Upper lobe of left lung (tissue), 6 donors: ENCODE results near the gene SPRR5. TPM values are rescaled to one million over a fixed set of nuclear protein-coding genes. Genes with fewer than 3 reads are reported as not detected.

Source experiments
- ATAC-seq, 2 donors: fragments of 200-7000 bp; cut with Tn5 transposase; one replicate each; pipeline ENCODE4 v1.9.1; 2022; ENCODE audit warnings: mild to moderate bottlenecking in 2 of 2, moderate library complexity in 2 of 2; ENCODE audit not compliant: low FRiP score in 2 of 2
- DNase-seq, 2 donors: peaks; one replicate each; pipeline ENCODE4 v3.0.0-alpha.2; 2019 to 2020
- H3K27ac ChIP-seq, 4 donors: fragments of 200-600 bp; sonication (generic); one replicate each; pipeline ENCODE4 v1.5.1; 2016 to 2019
- H3K27me3 ChIP-seq, 4 donors: fragments of 200-600 bp; sonication (generic); one replicate each; pipeline ENCODE4 v1.5.1; 2017 to 2019
- H3K36me3 ChIP-seq, 4 donors: fragments of 200-600 bp; sonication (generic); one replicate each; pipeline ENCODE4 v1.5.1; 2016 to 2019
- H3K4me1 ChIP-seq, 4 donors: fragments of 200-600 bp; sonication (generic); one replicate each; pipeline ENCODE4 v1.5.1; 2018 to 2019
- H3K4me3 ChIP-seq, 4 donors: fragments of 200-600 bp; sonication (generic); one replicate each; pipeline ENCODE4 v1.5.1; 2017 to 2019; ENCODE audit warnings: mild to moderate bottlenecking in 2 of 4, moderate library complexity in 1 of 4
- H3K9me3 ChIP-seq, 4 donors: fragments of 200-600 bp; sonication (generic); one replicate each; pipeline ENCODE4 v1.5.1; 2018 to 2019
- CTCF ChIP-seq, 6 experiments: fragments of 450-650 bp in 4 of 6; fragments of 200-600 bp in 2 of 6; sonication (generic) in 2 of 6; IDR thresholded peaks; one replicate each; pipeline ENCODE4 v1.5.1; 2016 to 2019; ENCODE audit warnings: antibody characterized with exemption in 6 of 6
- EP300 ChIP-seq, 4 donors: sonication (generic); formaldehyde crosslinking; IDR thresholded peaks; one replicate each; pipeline ENCODE4 v1.5.1; 2017; ENCODE audit warnings: antibody characterized with exemption in 4 of 4, control low read depth in 2 of 4
- POLR2A ChIP-seq, 4 donors: fragments of 450-650 bp; IDR thresholded peaks; one replicate each; pipeline ENCODE4 v1.5.1; 2016 to 2017; ENCODE audit warnings: antibody characterized with exemption in 4 of 4, mild to moderate bottlenecking in 2 of 4
- POLR2AphosphoS5 ChIP-seq, 2 donors: sonication (generic); formaldehyde crosslinking; IDR thresholded peaks; one replicate each; pipeline ENCODE4 v1.5.1; 2017; ENCODE audit warnings: antibody characterized with exemption in 2 of 2
- WGBS, 2 donors: methylation state at CpG; one replicate each; pipeline ENCODE4 v1.1.5; 2017 to 2018; 5-methylcytosine and 5-hydroxymethylcytosine counted together
- total RNA-seq, 6 donors: library from RNA; depleted of rRNA in 4 of 6; stranded (reverse); fragments of >200 nt in 4 of 6; gene quantifications; one replicate each; pipeline versions ENCODE4 v1.1.0 to v1.2.1, GENCODE V29; 2016 to 2021
- donor health status: DM: no; HTN: no; CAD: no; lungs with moderate emphysema.
- donor health status: DM: no; HTN: yes; CAD: no; lungs with severe emphysema.

SPRR5 gene
- total RNA-seq, 6 donors from 2014 or later, result not detected

DNA sequence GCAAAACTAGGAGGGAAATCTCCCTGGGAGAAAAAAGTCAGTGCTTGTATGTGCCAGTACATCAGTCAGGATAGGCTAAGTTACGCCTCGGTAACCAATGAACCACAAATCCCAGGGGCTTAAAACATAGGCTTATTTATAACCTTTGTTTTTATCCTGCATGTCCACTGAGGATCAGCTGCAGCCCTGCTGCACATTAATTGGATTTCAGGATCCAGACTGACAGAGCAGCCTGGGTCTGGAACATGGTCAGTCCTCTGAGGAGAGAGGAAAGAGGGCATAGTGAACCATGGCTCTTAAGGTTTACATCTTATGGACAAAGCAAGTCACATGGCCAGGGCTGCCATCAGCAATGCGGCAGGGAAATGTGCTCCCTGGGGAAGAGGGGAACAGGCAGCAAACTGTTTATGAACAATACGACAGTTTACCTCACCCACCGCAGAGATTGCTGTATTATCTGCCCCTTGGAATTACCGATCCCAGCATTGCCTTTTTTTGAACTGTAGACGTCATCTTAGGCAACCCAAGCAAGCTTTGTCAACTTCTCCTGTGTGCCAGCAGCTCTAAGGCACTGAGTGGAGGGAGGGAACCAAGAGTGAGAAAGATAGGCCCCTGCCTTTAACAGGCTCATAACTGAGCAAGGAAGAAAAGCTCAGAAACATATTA lies 14.4 kb downstream of the SPRR5 start:
- Histone ChIP-seq H3K4me3 (no peak overlapping the region), H3K36me3 (no peaks in the 10 kb centered on the region), H3K9me3 (no peaks in the 10 kb centered on the region), H3K4me1 (no peaks in the 10 kb centered on the region), H3K27me3 (no peaks in the 10 kb centered on the region), H3K27ac (no peak overlapping the region)
- ATAC-seq (no peak), DNase-seq (no peak)
- no peak for TF ChIP-seq POLR2A (IDR thresholded peaks at IDR 0.05)
- TF ChIP-seq EP300 (IDR thresholded peaks at IDR 0.05), result no peak
- TF ChIP-seq POLR2AphosphoS5 (IDR thresholded peaks at IDR 0.05), result no peak
- no peak for TF ChIP-seq CTCF (IDR thresholded peaks at IDR 0.05)
- 74 to 81% methylated on average over 7 of the region's 7 CpGs for WGBS, 2 donors

DNA sequence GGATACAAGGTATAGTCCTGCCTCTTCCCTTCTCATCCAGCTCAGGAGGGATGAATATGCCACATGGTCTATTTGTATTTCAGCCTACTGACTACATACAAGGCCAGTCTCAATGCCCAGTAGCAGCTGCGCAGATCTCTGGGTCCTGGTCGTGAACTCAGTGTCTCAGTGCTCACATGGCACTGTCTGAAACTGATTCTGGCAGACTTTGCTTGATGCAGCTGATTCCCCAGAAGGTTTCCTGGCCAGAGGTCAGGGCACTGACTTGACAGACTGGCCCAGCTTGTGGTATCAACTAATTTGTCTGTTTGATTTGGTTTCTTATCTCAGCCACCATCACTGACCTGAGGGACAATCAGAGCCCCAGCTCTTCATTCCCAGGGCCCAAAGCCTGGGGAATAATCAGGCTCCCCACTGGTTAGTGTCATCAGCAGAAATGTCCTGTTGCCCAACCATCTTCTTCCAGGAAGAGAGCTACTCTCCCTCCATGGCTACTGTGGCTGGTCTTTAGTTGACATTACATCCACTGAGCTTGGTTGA lies 15.9 kb downstream of the SPRR5 start:
- ATAC-seq (no peak), DNase-seq (no peak)
- Histone ChIP-seq H3K9me3 (no peaks in the 10 kb centered on the region), H3K4me1 (no peaks in the 10 kb centered on the region), H3K4me3 (no peak overlapping the region), H3K27me3 (no peaks in the 10 kb centered on the region), H3K36me3 (no peaks in the 10 kb centered on the region), H3K27ac (no peak overlapping the region)
- WGBS, 2 donors, result 64 to 80% methylated on average over 2 of the region's 2 CpGs
- TF ChIP-seq CTCF (IDR thresholded peaks at IDR 0.05) (no peak), POLR2AphosphoS5 (IDR thresholded peaks at IDR 0.05) (no peak), POLR2A (IDR thresholded peaks at IDR 0.05) (no peak), EP300 (IDR thresholded peaks at IDR 0.05) (no peak)

DNA sequence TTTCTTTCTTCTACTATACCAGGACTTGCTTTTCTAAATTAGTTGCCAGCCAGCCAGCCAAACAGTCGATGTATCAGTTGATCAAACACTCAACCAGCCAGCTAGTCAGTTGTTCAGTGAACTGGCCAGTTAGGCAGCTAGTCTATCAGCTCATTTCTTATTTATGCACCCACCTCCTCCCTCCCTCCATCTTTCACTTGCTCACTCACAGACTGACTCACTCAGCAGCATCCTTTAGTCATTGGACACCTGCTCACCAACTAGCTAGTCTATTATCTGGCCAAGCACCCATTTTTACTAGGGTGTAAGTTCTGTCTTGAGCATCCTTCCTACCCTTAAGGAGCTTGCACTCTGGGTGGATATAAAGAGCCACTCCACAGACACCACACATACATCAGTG lies 17.5 kb downstream of the SPRR5 start:
- no peak overlapping the region for H3K27ac ChIP-seq
- ATAC-seq (no peak), DNase-seq (no peak)
- no peaks in the 10 kb centered on the region for H3K4me1 ChIP-seq
- H3K4me3 ChIP-seq, result no peak overlapping the region
- TF ChIP-seq EP300 (IDR thresholded peaks at IDR 0.05), result no peak
- TF ChIP-seq POLR2AphosphoS5 (IDR thresholded peaks at IDR 0.05), result no peak
- TF ChIP-seq CTCF (IDR thresholded peaks at IDR 0.05), result no peak
- TF ChIP-seq POLR2A (IDR thresholded peaks at IDR 0.05), result no peak
- 55 to 77% methylated on average over 1 of the region's 1 CpG for WGBS, 2 donors
- H3K36me3 ChIP-seq, result no peaks in the 10 kb centered on the region
- H3K27me3 ChIP-seq, result no peaks in the 10 kb centered on the region
- H3K9me3 ChIP-seq, result no peaks in the 10 kb centered on the region

DNA sequence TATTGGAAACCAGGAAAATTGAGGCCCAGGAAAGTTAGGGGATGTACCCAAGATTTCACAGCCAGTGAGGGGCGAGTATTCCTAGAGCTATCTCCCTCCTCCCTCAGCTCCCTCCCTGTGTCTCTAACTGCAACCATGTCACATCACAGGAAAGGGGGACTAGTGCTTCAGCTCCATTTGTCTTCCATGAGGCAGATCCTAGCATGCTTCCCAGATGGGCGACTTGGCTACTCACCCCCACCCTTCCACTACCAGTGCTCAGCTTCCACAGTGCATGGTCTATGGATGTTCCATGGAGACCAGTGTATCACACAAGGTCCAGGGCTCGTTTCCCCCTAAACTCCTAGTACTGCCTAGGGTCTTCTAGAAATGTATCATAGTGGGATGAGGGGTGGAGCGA lies 18.8 kb downstream of the SPRR5 start:
- Histone ChIP-seq H3K4me1 (no peaks in the 10 kb centered on the region), H3K27me3 (no peaks in the 10 kb centered on the region), H3K36me3 (no peaks in the 10 kb centered on the region), H3K9me3 (no peaks in the 10 kb centered on the region), H3K4me3 (no peak overlapping the region), H3K27ac (no peak overlapping the region)
- 78 to 88% methylated on average over 4 of the region's 4 CpGs for WGBS, 2 donors
- DNase-seq (no peak), ATAC-seq (no peak)
- no peak for TF ChIP-seq EP300 (IDR thresholded peaks at IDR 0.05)
- TF ChIP-seq POLR2AphosphoS5 (IDR thresholded peaks at IDR 0.05), result no peak

DNA sequence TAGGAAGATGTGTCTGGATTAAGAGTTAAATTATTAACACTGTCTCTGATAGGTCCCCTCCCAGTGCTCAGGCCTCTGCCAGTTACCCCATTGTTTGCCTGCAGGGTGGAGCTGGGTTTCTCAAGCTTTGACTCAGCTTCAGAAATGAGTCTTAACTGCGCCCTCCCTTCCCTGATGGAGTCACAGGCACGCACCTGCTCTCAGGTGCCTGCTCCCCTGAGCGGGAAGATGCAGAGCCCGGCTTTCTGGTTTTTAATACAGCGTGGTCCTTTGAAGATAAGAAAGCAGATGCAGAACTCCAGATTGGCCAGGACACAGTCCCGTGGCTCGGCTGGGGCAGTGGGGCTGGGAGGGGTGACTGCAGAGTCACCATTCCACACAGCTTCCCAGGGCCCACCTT lies 20.2 kb downstream of the SPRR5 start:
- no peak for DNase-seq
- 63 to 73% methylated on average over 4 to 7 of the region's 7 CpGs for WGBS, 2 donors
- H3K27ac ChIP-seq, result no peak overlapping the region
- no peaks in the 10 kb centered on the region for H3K4me1 ChIP-seq
- no peaks in the 10 kb centered on the region for H3K9me3 ChIP-seq
- H3K36me3 ChIP-seq, result no peaks in the 10 kb centered on the region
- no peak for ATAC-seq
- TF ChIP-seq EP300 (IDR thresholded peaks at IDR 0.05), result no peak
- no peak for TF ChIP-seq POLR2A (IDR thresholded peaks at IDR 0.05)
- no peak for TF ChIP-seq POLR2AphosphoS5 (IDR thresholded peaks at IDR 0.05)
- no peak for TF ChIP-seq CTCF (IDR thresholded peaks at IDR 0.05)
- H3K27me3 ChIP-seq, result no peaks in the 10 kb centered on the region
- H3K4me3 ChIP-seq, result no peak overlapping the region
